Smooth muscle cell (in vitro differentiated cells): Measurements from ENCODE around the gene PEPD. TPM values are rescaled to one million over a fixed set of nuclear protein-coding genes. Genes with fewer than 3 reads are reported as not detected.

Experiments used
- DNase-seq: peaks from one replicate; lab custom pipeline; 2025; ENCODE audit not compliant: unreplicated experiment; lab: John Stamatoyannopoulos, UW
- H2AFZ ChIP-seq: fragments of 200-600 bp; sonication (generic); 2 replicates; pipeline ENCODE4 v1.6.0; 2016; ENCODE audit warnings: antibody characterized with exemption, low read depth, mild to moderate bottlenecking
- H3F3A ChIP-seq: fragments of 200-600 bp; sonication (generic); 2 replicates; pipeline ENCODE4 v1.6.0; 2017; ENCODE audit warnings: antibody characterized with exemption, low read depth
- H3K27ac ChIP-seq: fragments of 200-600 bp; sonication (generic); 2 replicates; pipeline ENCODE4 v1.5.1; 2016; ENCODE audit warnings: low read depth, mild to moderate bottlenecking
- H3K27me3 ChIP-seq: fragments of 200-600 bp; sonication (generic); 2 replicates; pipeline ENCODE4 v1.6.1; 2016; ENCODE audit warnings: low read depth, mild to moderate bottlenecking
- H3K36me3 ChIP-seq: fragments of 200-600 bp; sonication (generic); 2 replicates; pipeline ENCODE4 v1.5.1; 2016; ENCODE audit warnings: low read depth
- H3K4me1 ChIP-seq: fragments of 200-600 bp; sonication (generic); 2 replicates; pipeline ENCODE4 v1.5.1; 2016; ENCODE audit warnings: low read depth
- H3K4me2 ChIP-seq: fragments of 200-600 bp; sonication (generic); 2 replicates; pipeline ENCODE4 v1.6.0; 2016; ENCODE audit warnings: mild to moderate bottlenecking
- H3K4me3 ChIP-seq: fragments of 200-600 bp; sonication (generic); 2 replicates; pipeline ENCODE4 v1.5.1; 2016; ENCODE audit warnings: mild to moderate bottlenecking
- H3K79me2 ChIP-seq: fragments of 200-600 bp; sonication (generic); 2 replicates; pipeline ENCODE4 v1.6.0; 2016; ENCODE audit warnings: low read depth, mild to moderate bottlenecking
- H3K9ac ChIP-seq: fragments of 200-600 bp; sonication (generic); 2 replicates; pipeline ENCODE4 v1.6.0; 2016; ENCODE audit warnings: low read depth
- H3K9me3 ChIP-seq: fragments of 200-600 bp; sonication (generic); replicated peaks from 2 replicates; pipeline ENCODE4 v1.5.1; 2016; ENCODE audit warnings: low read depth
- H4K20me1 ChIP-seq: fragments of 200-600 bp; sonication (generic); 2 replicates; pipeline ENCODE4 v1.6.0; 2016; ENCODE audit warnings: low read depth
- CTCF ChIP-seq: fragments of 200-600 bp; sonication (generic); IDR thresholded peaks from 2 replicates; pipeline ENCODE4 v1.5.1; 2017; ENCODE audit warnings: borderline replicate concordance, mild to moderate bottlenecking, antibody characterized with exemption; ENCODE audit not compliant: insufficient read depth, poor library complexity, severe bottlenecking
- WGBS: methylation state at CpG from one replicate; pipeline ENCODE4 v1.1.7; 2016; ENCODE audit warnings: low lambda C conversion rate; 5-methylcytosine and 5-hydroxymethylcytosine counted together
- polyA plus RNA-seq: library from polyadenylated mRNA; unstranded; fragments of >200 nt; fragmentation: Nextera tagmentation; extraction: Ambion mirVana; gene quantifications from 2 replicates; pipeline ENCODE4 v1.2.1, GENCODE V29; 2016
- total RNA-seq: library from RNA; depleted of rRNA; stranded (reverse); fragments of >200 nt; gene quantifications from 2 replicates; pipeline ENCODE4 v1.2.3, GENCODE V29; 2014

Gene PEPD
- total and polyA plus RNA-seq, 2 experiments from 2014 or later = 57.2 to 70.4 TPM

GRCh38 chr19:33437821-33438671 is 83.5 kb downstream of the PEPD start:
- WGBS = 96% methylated on average over 11 of the region's 11 CpGs
- no peak overlapping the region for H2AFZ ChIP-seq

GRCh38 chr19:33437393-33437820 is 84.2 kb downstream of the PEPD start:
- Histone ChIP-seq H4K20me1 (no peaks in the 10 kb centered on the region), H3K4me1 (no peaks in the 10 kb centered on the region), H2AFZ (no peak overlapping the region), H3K9ac (no peak overlapping the region), H3K79me2 (no peaks in the 10 kb centered on the region), H3K27ac (no peak overlapping the region), H3F3A (no peaks in the 10 kb centered on the region), H3K4me3 (no peak overlapping the region), H3K9me3 (no peaks in the 10 kb centered on the region), H3K4me2 (no peak overlapping the region), H3K27me3 (no peaks in the 10 kb centered on the region), H3K36me3 (no peaks in the 10 kb centered on the region)
- 78% methylated on average over 11 of the region's 11 CpGs for WGBS
- DNase-seq = no peak
- TF ChIP-seq CTCF = no peak

More at GRCh38 chr19:33437821-33438671, 83.5 kb downstream of the PEPD start:
- Histone ChIP-seq H3K79me2 (no peaks in the 10 kb centered on the region), H3K9ac (no peak overlapping the region), H3K4me3 (no peak overlapping the region), H3K27me3 (no peaks in the 10 kb centered on the region), H3K4me1 (no peaks in the 10 kb centered on the region), H3F3A (no peaks in the 10 kb centered on the region), H4K20me1 (no peaks in the 10 kb centered on the region), H3K4me2 (no peak overlapping the region), H3K36me3 (no peaks in the 10 kb centered on the region), H3K27ac (no peak overlapping the region), H3K9me3 (no peaks in the 10 kb centered on the region)
- no peak for DNase-seq
- TF ChIP-seq CTCF = no peak

GRCh38 chr19:33436360-33437345 is 84.9 kb downstream of the PEPD start:
- Histone ChIP-seq H3K4me2 (no peak overlapping the region), H3K9me3 (no peaks in the 10 kb centered on the region), H3K36me3 (no peaks in the 10 kb centered on the region), H3K79me2 (no peaks in the 10 kb centered on the region), H3K9ac (no peak overlapping the region), H3K27ac (no peak overlapping the region), H3K4me1 (no peaks in the 10 kb centered on the region), H3F3A (no peaks in the 10 kb centered on the region), H2AFZ (no peak overlapping the region), H4K20me1 (no peaks in the 10 kb centered on the region), H3K27me3 (no peaks in the 10 kb centered on the region), H3K4me3 (no peak overlapping the region)
- no peak for TF ChIP-seq CTCF
- no peak for DNase-seq
- WGBS = 96% methylated on average over 22 of the region's 22 CpGs
